Measurements from ENCODE around the gene CLK4. TPM values are rescaled to one million over a fixed set of nuclear protein-coding genes. Genes with fewer than 3 reads are reported as not detected.

CLK4 gene
- total RNA-seq (2014; rRNA removed; shearing (Covaris generic); ENCODE audit: low replicate concordance) = 10.0 and 34.1 TPM in 2 replicates

DNA sequence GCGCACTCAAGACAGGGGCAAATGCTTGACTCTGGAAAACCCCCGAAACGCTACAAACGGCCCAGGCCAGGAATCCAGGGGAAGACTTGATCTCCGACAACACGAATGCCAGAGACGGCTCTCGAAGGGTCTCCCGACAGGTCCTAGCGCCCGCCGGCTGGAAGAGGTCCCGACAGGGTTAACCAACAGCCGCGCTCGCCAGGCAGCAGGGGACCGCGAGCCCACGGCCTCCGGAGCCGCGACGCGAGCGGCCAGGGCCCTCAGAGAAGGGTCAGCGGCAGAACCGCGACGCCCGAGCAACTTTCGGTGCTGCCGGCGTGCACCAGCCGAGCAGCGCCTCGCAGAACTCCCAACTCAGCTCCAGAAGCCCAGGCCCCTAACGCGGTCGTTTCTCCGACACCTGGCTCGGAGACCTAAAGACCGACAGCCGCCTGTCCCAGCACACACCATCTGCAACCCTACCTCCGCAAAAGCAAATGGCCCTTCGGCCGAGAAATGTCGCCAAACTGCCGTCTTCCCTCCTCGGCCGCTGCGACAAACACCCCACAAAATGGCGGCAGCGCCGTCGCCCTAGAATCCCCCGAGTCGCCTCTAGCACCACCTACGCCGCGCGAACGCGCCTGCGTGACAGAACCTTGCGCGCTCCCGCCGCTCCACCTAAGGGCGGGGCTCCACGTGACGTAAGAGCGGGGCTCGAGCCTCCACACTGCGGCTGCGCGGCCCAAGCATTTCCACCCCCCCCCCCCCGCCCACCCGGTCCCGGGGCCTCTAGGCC lies at the start of gene CLK4:
Gene CLK4, minus strand, starts transcription at position 567 of the 775 bp plus-strand sequence. CDS start 3,634 bp downstream, outside the sequence.
- H3K36me3 ChIP-seq = peaks cover 25% of the 10 kb centered on the region
- peak within 1 kb of the TSS; percentile 98 for H3K4me3 ChIP-seq
- H3K27me3 ChIP-seq = no peaks in the 10 kb centered on the region
- peaks cover 5% of the 10 kb centered on the region for H3K9me3 ChIP-seq
- DNase-seq = peak; percentile 96

DNA sequence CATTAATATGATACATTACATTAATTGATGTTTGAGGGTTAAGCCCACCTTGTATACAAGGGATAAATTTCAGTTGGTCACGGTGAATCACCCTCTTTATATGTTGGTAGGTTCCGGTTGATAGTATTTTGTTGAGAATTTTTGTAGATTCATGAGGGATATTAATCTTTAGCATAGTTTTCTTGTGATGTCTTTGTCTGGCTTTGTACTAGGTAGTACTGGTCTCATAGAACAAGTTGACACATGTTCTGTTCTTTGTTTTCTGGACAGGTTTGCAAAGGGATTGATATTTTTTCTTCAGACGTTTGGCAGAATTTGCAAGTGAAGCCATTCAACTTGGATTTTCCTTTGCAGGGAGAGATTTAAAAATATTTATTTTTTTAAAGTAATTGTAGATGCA lies 49.1 kb upstream of the CLK4 start:
- Histone ChIP-seq H3K4me3 (no peak overlapping the region), H3K9me3 (peaks cover 7% of the 10 kb centered on the region; the same call in 1 of the 2 replicates), H3K27me3 (no peaks in the 10 kb centered on the region), H3K36me3 (no peaks in the 10 kb centered on the region)
- DNase-seq = no peak

DNA sequence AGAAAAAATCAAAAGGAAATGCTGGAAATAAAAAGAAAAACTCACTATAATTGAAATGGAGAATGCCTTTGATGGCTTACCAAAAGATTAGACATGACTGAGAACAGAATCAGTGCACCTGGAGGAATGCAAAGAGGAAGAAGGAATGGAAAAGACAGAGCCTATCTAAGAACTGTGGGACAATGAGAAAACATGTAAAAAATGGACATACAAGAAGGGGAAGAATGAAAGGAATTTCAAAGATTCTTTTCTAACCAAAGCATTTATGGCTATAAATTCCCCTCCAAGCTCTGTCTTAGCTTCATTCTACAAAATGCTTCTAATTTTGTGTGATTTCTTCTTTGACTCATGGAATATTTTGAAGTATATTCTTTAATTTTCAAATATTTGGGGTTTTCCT lies 47.5 kb upstream of the CLK4 start:
- no peak for DNase-seq
- Histone ChIP-seq H3K27me3 (peaks cover 4% of the 10 kb centered on the region; the same call in 1 of the 2 replicates), H3K36me3 (no peaks in the 10 kb centered on the region), H3K9me3 (peaks cover 15% of the 10 kb centered on the region), H3K4me3 (no peak overlapping the region)

DNA sequence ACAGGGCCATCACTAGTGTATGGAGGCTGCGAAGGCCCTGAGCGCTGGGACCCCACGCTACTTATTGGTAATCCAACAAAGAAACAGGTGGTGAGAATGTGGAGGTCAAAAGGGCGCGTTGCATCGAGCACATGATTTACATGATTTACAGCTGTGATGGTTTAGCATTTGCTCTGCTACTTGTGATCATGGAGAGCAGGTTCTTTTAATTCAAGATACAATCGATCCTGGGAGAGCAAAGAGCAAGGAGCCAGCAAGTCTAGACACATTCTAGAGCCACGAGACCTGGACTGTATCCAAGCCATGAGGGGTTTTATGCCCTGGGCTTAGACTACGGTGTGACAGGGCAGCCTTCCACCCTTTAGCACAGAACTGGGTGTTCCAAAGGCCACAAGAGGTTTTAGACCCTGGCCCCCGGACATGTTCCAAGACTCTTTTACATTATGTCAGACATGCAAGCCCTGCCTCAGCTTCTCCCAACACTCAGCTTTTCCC lies 47.0 kb upstream of the CLK4 start:
- H3K9me3 ChIP-seq = peaks cover 16% of the 10 kb centered on the region
- peaks cover 9% of the 10 kb centered on the region for H3K27me3 ChIP-seq
- no peaks in the 10 kb centered on the region for H3K36me3 ChIP-seq
- DNase-seq = no peak
- H3K4me3 ChIP-seq = no peak overlapping the region

DNA sequence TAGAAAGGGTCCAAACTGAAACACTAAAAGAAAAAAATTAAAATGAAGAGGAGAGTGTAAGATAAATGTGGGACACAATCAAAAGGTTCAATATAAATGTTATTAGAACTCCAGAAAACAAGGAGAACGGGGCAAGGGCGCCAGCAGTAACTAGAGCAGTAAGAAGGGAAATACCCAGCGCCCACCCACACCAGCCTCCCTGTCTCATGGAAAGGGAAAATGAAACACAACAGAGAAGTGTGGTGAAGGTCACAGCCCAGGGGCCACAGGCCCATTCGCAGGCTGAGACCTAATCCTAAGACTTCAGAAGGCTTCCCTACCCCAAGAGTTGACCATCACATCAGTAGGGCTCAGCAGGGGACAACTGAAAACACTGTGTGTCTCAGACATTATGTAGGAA lies 45.8 kb upstream of the CLK4 start:
- peaks cover 18% of the 10 kb centered on the region for H3K9me3 ChIP-seq
- no peak for DNase-seq

DNA sequence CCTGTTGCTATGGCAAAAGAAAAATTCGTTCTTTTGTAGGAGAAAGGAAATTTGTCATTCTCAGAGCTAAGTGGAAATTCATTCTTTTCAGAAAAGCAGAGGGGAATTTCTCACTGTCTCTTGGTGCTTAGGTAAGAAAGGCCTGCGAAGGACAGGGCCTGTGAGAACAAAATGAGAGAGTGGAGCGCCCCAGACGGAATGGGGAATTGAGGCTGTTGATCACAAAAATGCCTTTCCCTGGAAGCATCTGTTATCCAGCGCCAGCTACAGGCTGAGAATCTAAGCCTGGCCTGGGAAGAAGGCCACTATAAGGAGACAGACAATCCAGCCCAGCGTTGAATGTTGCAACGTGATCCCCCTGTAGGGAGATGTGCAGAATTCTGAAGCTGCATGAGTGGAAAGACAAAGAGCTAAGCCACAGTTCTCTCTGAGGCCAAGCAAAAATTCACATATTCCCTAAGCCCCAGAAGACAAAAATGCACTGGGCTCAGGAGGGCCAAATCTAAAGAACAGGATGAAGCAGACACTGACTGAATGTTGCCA lies 44.8 kb upstream of the CLK4 start:
- Histone ChIP-seq H3K36me3 (no peaks in the 10 kb centered on the region), H3K27me3 (peaks cover 13% of the 10 kb centered on the region), H3K4me3 (no peak overlapping the region), H3K9me3 (peaks cover 18% of the 10 kb centered on the region)
- no peak for DNase-seq

More for the DNA sequence above, 45.8 kb upstream of the CLK4 start:
- no peaks in the 10 kb centered on the region for H3K36me3 ChIP-seq
- peaks cover 13% of the 10 kb centered on the region for H3K27me3 ChIP-seq
- no peak overlapping the region for H3K4me3 ChIP-seq

DNA sequence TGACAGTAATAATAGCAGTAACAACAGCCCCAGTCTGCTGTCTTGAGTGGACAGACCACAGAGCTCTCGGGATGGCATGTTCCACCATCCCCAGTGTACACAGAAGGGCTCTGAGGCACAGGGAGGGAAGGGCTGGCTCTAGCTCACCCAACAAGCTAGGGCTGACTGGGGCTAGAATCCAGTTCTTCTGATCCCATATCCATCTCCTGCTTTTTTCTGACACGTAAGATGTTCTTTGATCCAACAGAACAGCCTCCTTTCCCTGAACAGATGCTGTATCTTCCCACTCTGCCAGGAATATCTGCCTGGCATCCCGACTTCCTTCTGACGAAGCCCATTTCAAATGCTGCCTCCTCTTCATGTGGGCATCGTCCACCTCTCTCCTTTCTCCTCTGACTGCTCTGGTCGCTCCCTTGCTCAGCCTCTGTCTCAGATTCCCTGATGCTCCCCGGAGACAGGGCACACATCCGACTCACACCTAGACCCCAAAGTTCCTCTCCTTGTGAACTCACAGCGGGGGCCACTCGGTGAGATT lies 43.6 kb upstream of the CLK4 start:
- DNase-seq = no peak
- H3K27me3 ChIP-seq = peaks cover 13% of the 10 kb centered on the region
- no peaks in the 10 kb centered on the region for H3K36me3 ChIP-seq
- H3K4me3 ChIP-seq = no peak overlapping the region
- H3K9me3 ChIP-seq = peaks cover 24% of the 10 kb centered on the region

DNA sequence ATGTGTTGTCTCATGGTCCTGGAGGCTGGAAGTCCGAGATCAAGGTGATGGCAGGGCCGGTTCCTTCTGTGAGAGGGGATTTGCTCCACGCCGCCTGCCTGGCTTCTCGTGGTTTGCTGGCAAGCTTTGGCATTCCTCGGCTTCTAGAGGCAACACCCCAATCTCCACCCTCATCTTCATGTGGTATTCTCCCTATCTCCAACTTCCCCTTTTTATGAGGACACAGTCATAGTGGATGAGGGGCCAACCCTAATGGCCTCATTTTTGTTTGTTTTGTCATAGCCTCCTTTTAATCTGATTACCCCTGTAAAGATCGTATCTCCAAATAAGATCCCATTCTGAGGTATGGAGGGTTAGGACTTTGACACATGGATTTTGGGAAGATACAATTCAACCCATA lies 41.7 kb upstream of the CLK4 start:
- H3K4me3 ChIP-seq = no peak overlapping the region
- peaks cover 13% of the 10 kb centered on the region for H3K27me3 ChIP-seq
- peaks cover 29% of the 10 kb centered on the region for H3K9me3 ChIP-seq
- no peaks in the 10 kb centered on the region for H3K36me3 ChIP-seq
- no peak for DNase-seq

DNA sequence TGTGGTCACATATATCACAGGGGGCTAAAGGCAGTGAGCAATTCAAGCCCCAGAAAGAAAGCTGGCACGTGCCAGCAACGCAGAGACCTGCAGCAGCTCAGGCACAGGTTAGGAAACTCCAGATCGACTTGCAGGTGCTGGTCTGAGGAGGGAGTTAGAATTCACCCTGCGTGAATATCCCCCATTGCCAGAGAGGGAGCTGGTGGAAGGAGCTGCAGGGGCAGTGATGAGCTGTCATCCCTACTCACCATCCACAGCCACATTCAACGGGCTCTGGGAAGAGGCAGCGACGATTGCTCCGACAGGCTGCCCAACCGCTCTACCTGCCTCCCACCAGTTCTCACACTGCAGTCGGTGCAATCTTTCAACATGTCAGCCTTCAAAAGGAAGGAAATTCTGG lies 40.8 kb upstream of the CLK4 start:
- DNase-seq = no peak
- H3K4me3 ChIP-seq = no peak overlapping the region
- H3K9me3 ChIP-seq = peaks cover 29% of the 10 kb centered on the region
- no peaks in the 10 kb centered on the region for H3K36me3 ChIP-seq
- peaks cover 13% of the 10 kb centered on the region for H3K27me3 ChIP-seq

DNA sequence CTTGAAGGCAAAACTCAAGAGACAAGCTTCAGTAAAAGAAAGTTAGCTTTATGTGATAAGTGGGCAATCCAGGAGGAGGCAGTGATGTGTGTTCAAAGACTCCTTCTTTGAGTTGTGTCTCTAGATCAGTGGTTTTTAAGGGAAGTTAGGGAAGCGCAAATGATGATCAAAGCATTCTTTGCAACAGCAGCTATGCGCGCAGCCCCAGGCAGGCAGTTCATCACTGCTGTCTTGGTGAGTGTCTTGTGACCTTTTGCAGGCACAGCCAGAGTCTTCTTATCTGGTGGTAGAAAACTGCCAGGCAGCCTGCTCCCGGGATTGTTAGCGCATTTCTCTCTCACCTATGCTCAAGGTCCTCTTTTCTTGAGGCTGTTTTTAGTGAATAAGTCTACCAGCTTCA lies 40.3 kb upstream of the CLK4 start:
- peaks cover 13% of the 10 kb centered on the region for H3K27me3 ChIP-seq
- H3K9me3 ChIP-seq = peaks cover 29% of the 10 kb centered on the region
- no peak overlapping the region for H3K4me3 ChIP-seq
- no peak for DNase-seq
- no peaks in the 10 kb centered on the region for H3K36me3 ChIP-seq

DNA sequence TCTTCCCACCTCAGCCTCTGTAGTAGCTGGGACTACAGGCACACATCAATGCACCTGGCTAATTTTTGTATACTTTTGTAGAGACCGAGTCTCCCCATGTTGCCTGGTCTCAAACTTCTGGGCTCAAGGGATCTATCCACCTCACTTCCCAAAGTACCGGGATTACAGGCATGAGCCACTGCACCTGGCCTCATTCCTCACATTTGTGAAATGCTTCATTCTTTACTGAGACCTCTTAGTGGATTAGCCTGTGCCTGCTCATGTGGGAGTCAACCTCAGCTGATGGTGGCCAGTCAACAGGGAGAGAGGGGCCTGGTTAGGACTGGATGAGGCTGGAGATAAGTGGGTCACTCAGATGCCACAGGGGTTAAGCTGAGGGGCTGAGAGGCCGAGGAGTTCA lies 37.3 kb upstream of the CLK4 start:
- Histone ChIP-seq H3K4me3 (no peak overlapping the region), H3K27me3 (peaks cover 7% of the 10 kb centered on the region), H3K9me3 (peaks cover 12% of the 10 kb centered on the region), H3K36me3 (no peaks in the 10 kb centered on the region)
- no peak for DNase-seq

DNA sequence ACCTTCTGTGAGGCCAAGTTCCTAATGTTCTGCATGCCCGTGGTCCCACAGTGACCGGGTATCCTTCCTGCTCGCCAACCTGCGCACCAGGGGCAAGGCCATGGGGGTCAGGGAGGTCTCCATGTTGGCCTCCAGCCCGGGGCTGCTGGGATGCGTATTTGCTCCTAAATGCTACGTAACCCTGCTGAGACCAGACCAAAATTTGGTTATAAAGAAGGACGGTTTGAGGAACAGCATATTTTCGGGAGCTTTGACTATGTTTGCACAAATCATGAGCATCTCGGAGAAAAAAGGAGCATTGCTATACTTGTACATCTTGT lies 35.7 kb upstream of the CLK4 start:
- H3K27me3 ChIP-seq = 0 out of 2 replicates have a peak, but pooled peaks cover 4% of the 10 kb centered on the region
- H3K36me3 ChIP-seq = no peaks in the 10 kb centered on the region
- no peak for DNase-seq
- no peak overlapping the region for H3K4me3 ChIP-seq
- H3K9me3 ChIP-seq = peaks cover 10% of the 10 kb centered on the region

DNA sequence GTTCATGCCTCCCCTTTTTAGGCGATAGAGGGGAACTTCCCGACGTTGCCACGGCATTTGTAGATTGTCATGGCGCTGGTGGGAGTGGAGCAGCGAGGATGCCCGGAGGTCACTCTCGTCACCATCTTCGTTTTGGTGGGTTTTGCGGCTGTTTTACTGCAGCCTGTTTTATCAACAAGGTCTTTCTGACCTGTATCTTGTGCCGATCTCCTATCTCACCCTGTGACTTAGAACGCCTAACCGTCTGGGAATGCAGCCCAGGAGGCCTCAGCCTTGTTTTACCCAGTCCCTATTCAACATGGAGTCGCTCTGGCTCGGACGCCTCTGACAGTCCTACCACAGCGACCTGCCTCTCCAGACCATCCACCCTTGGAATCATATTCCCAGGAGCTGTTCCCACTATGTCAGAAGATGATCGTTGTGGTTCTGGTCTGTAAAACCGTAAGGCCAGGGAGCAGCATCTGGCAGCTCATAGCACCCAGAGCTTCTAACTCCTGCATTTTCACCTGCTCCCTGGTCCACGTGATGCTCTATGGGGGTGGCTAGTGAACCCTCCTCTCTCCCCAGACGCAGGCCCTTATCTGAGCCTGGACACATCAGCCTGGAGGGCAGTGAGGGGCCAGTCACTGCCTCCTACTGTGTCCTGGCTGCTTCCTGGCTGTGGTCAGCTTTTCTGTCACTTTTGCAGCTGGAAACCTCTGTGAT lies 35.1 kb upstream of the CLK4 start:
- peaks cover 10% of the 10 kb centered on the region for H3K9me3 ChIP-seq
- no peak for DNase-seq
- H3K27me3 ChIP-seq = 0 out of 2 replicates have a peak, but pooled peaks cover 5% of the 10 kb centered on the region
- no peaks in the 10 kb centered on the region for H3K36me3 ChIP-seq
- H3K4me3 ChIP-seq = no peak overlapping the region

DNA sequence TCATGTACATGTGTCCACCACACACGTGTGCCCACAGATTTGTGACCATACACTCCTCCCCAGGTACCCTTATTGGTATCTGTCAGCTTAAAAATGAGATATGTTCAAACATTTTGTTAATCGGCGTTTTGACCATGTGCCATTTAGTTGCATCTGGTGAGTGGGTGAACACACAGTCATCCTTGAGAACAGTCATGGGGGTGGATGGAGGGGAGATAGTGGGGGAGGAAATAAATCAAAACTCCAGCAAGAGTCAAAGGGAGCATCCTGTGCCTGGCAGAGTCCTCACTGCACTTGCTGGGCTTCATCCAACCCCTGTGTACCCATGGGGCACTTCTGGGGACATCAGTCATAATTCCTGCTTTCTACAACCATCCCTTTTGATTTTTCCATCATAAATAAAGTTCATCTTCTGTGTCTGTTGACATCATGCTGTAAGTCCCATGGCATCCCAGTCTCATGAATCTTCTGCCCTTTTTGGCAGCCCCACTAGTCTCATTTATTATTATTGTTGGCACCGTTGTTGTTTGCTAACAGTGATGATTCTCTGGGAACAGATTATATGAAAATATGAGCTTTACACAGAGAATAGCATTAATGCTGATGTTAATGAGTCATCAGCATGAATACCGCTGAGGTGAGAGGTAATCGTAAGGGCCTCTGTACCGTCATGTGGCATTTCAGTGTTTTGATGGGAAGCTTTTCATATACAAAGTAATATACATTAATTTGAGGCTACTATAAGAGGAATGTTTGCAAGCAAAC lies 24.4 kb upstream of the CLK4 start:
- no peak overlapping the region for H3K4me3 ChIP-seq
- H3K9me3 ChIP-seq = peaks cover 23% of the 10 kb centered on the region
- H3K36me3 ChIP-seq = no peaks in the 10 kb centered on the region
- DNase-seq = peak; percentile 85
- H3K27me3 ChIP-seq = no peaks in the 10 kb centered on the region

DNA sequence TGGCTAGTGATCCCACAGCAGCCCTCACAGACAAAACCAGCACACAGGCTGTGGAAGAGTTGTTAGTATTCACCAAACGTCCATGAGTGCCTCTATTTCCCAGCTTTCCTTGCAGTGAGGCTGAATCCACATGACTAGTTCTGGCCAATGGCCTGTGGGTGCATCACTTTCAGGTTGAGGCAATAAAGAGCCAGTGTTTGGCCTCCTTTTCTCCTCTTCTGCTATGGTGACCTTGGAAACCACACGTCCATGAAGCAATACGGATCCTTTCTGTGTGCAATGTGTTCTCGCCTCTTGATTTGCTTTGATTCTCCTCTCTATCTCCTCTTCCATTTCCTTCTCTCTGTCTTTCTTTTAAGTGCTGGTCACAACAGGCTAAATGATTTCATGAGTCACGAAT lies 23.4 kb upstream of the CLK4 start:
- H3K27me3 ChIP-seq = no peaks in the 10 kb centered on the region
- peaks cover 23% of the 10 kb centered on the region for H3K9me3 ChIP-seq
- no peak for DNase-seq

DNA sequence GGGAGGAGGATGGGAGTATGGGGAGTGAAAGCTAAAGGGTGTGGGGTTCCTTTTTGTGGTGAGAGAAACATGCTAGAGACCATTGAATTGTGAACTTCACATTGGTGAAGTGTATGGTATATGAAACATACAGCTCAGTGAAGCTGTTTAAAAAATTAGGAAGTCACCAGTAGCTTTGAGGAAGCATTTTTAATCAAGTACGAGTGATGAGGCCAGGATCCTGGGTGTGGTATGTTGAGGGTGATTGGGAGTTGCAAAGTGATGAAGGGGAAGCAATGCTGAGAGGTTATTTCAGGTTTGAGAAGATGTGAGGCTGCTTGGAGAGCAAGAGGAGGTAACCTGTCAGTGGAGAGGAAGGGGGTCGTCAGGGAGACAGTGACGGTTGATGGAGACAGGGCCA lies 22.7 kb upstream of the CLK4 start:
- Histone ChIP-seq H3K4me3 (no peak overlapping the region), H3K27me3 (no peaks in the 10 kb centered on the region), H3K9me3 (peaks cover 21% of the 10 kb centered on the region), H3K36me3 (no peaks in the 10 kb centered on the region)
- no peak for DNase-seq

More for the DNA sequence above, 23.4 kb upstream of the CLK4 start:
- H3K36me3 ChIP-seq = no peaks in the 10 kb centered on the region
- H3K4me3 ChIP-seq = no peak overlapping the region

Data from MG63 (cell line).